ENCODE results near the gene CRYBA4. TPM values are rescaled to one million over a fixed set of nuclear protein-coding genes. Genes with fewer than 3 reads are reported as not detected.
"Not testable (repeated sequence)": the region's sequence is repeated elsewhere in the genome, so short reads cannot be mapped to it uniquely, and the experiment has no call there.

CRYBA4 gene
- total RNA-seq, 1 experiment from 2014 or later, result not detected

- DNase-seq (ENCODE audit: low read depth), result no peak
Measured at GRCh38 chr22:26597026-26597425, 24.7 kb upstream of the CRYBA4 start.

GRCh38 chr22:26597480-26597879, 24.3 kb upstream of the CRYBA4 start:
- no peak for DNase-seq (ENCODE audit: low read depth)

GRCh38 chr22:26599505-26599904, 22.3 kb upstream of the CRYBA4 start:
- no peak for DNase-seq (ENCODE audit: low read depth)

GRCh38 chr22:26601726-26602125, 20.0 kb upstream of the CRYBA4 start:
- DNase-seq (ENCODE audit: low read depth), result no peak

GRCh38 chr22:26602127-26602526, 19.6 kb upstream of the CRYBA4 start:
- DNase-seq (ENCODE audit: low read depth), result no peak

GRCh38 chr22:26604368-26604767, 17.4 kb upstream of the CRYBA4 start:
- DNase-seq (ENCODE audit: low read depth), result no peak

- DNase-seq (ENCODE audit: low read depth), result peak; percentile 83
Measured at GRCh38 chr22:26606611-26607010, 15.2 kb upstream of the CRYBA4 start.

GRCh38 chr22:26608129-26608528, 13.6 kb upstream of the CRYBA4 start:
- DNase-seq (ENCODE audit: low read depth), result no peak

- no peak for DNase-seq (ENCODE audit: low read depth)
Measured at GRCh38 chr22:26609287-26609686, 12.5 kb upstream of the CRYBA4 start.

GRCh38 chr22:26610072-26610958, 11.4 kb upstream of the CRYBA4 start:
- DNase-seq (ENCODE audit: low read depth), result peak; percentile 97

GRCh38 chr22:26610996-26611395, 10.8 kb upstream of the CRYBA4 start:
- DNase-seq (ENCODE audit: low read depth), result peak; percentile 68

GRCh38 chr22:26612652-26613051, 9.1 kb upstream of the CRYBA4 start:
- DNase-seq (ENCODE audit: low read depth), result no peak

- not testable (repeated sequence) for DNase-seq (ENCODE audit: low read depth)
Measured at GRCh38 chr22:26613753-26614152, 8.0 kb upstream of the CRYBA4 start.

- DNase-seq (ENCODE audit: low read depth), result no peak
Measured at GRCh38 chr22:26614322-26614721, 7.4 kb upstream of the CRYBA4 start.

GRCh38 chr22:26615149-26615548, 6.6 kb upstream of the CRYBA4 start:
- DNase-seq (ENCODE audit: low read depth), result no peak

GRCh38 chr22:26615830-26616435, 5.8 kb upstream of the CRYBA4 start:
- DNase-seq (ENCODE audit: low read depth), result no peak

GRCh38 chr22:26616650-26617049, 5.1 kb upstream of the CRYBA4 start:
- DNase-seq (ENCODE audit: low read depth), result no peak

- peak; percentile 81 for DNase-seq (ENCODE audit: low read depth)
Measured at GRCh38 chr22:26617271-26618199, 4.2 kb upstream of the CRYBA4 start, which contains the start of gene CRYBB1. TSS of gene CRYBB1 (minus strand) at chr22:26618027. CDS start at chr22:26616319, 1,708 bp downstream.

- DNase-seq (ENCODE audit: low read depth), result no peak
Measured at GRCh38 chr22:26618455-26618854, 3.3 kb upstream of the CRYBA4 start.

GRCh38 chr22:26619510-26619909, 2.3 kb upstream of the CRYBA4 start:
- DNase-seq (ENCODE audit: low read depth), result peak; percentile 31

GRCh38 chr22:26620197-26620596, 1.6 kb upstream of the CRYBA4 start:
- DNase-seq (ENCODE audit: low read depth), result no peak

- DNase-seq (ENCODE audit: low read depth), result no peak
Measured at GRCh38 chr22:26623984-26624383, 2.2 kb downstream of the CRYBA4 start.
